HG03103 (cell line): ENCODE data around the gene ZFPM1.
"Not testable (repeated sequence)": the region's sequence is repeated elsewhere in the genome, so short reads cannot be mapped to it uniquely, and the experiment has no call there.

ENCODE experiments used
- ATAC-seq: cut with Tn5 transposase; IDR thresholded peaks from one replicate; pipeline ENCODE4 v1.9.1; 2021; ENCODE audit warnings: low read depth; ENCODE audit not compliant: unreplicated experiment

The ZFPM1 gene

DNA sequence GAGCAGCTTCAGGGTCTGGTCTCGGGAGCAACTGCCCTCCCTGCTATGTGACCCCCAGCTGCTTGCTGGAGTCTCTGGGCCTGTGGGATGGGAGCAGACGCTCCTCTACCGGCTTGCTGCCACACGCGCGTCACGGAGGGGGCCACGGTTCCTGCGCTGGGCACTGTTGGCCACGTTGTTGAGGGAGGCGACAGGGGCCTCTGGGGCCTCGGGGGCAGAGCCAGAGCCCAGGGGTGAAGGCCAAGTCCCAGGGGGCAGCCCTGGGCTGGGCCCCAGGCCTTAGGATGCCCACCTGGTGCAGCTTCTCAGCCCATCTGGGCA, 56.6 kb downstream of the ZFPM1 start:
- ATAC-seq, result no peak

- no peak for ATAC-seq
Measured at GRCh38 chr16:88510091-88510994, 57.3 kb downstream of the ZFPM1 start.

- no peak for ATAC-seq
Measured at GRCh38 chr16:88511060-88511459, 58.0 kb downstream of the ZFPM1 start.

- no peak for ATAC-seq
Measured at GRCh38 chr16:88511906-88512305, 58.8 kb downstream of the ZFPM1 start.

GRCh38 chr16:88512728-88513696, 59.9 kb downstream of the ZFPM1 start:
- no peak for ATAC-seq

- ATAC-seq, result no peak
Measured at GRCh38 chr16:88514070-88514469, 61.0 kb downstream of the ZFPM1 start.

- no peak for ATAC-seq
Measured at GRCh38 chr16:88514526-88515232, 61.6 kb downstream of the ZFPM1 start.

- no peak for ATAC-seq
Measured at GRCh38 chr16:88515371-88515770, 62.3 kb downstream of the ZFPM1 start.

DNA sequence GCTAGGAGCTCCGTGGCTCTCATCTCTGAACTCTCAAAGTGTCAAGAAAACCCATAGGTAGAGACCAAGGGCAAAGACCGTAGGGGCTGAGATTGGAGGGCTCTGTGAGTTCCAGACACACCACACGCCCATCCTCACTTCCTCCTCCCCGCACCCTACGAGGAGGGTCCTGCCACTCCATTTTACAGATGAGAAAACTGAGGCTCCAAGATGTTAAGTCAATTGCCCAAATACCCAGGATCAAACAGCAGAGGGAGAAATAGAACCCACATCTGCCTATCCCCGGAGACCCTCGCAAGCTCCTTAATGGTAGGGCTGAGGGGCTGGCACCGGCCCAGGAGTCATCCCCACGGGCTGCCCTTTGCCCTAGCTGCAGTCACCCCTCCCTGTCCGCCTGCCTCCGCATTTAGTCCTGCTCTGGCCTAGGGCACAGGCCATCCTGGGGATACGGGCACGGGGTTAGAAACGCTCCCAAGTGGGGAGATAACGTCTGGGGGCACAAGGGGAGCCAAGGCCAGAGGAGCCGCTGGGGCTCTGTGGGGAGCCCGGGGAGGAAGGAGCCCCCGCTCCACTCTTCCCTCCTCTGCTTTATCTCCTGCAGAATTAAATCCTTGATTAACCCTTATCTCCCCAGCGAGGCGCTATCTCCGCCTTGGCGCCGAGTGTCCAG, 63.0 kb downstream of the ZFPM1 start:
- ATAC-seq, result no peak

DNA sequence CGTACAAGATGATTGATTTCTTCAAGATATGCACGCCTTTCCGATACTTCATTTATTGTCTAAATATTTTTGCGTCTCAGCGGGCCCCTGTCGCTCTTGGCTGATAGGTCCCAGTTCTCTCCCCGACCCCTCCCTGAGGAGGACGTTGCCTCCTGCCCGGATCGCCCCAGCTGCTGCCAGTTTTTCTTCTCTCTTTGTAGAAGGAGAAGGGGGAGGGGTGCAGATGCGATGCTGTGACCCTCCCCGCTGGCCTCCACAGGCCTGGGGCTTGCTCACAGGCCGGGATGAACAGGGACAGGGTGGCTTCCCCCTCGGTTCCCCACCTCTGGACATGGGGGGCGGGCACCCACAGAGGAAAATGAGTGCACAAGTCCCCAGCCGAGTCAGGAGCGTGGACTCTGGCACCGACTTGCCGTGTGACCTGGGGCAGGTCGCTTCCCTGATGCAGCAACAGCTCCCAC, 63.6 kb downstream of the ZFPM1 start:
- ATAC-seq, result no peak

- ATAC-seq, result not testable (repeated sequence)
Measured at GRCh38 chr16:88517208-88517774, 64.2 kb downstream of the ZFPM1 start.

GRCh38 chr16:88518411-88519111, 65.5 kb downstream of the ZFPM1 start:
- ATAC-seq, result not testable (repeated sequence)

GRCh38 chr16:88519240-88519639, 66.2 kb downstream of the ZFPM1 start:
- no peak for ATAC-seq

DNA sequence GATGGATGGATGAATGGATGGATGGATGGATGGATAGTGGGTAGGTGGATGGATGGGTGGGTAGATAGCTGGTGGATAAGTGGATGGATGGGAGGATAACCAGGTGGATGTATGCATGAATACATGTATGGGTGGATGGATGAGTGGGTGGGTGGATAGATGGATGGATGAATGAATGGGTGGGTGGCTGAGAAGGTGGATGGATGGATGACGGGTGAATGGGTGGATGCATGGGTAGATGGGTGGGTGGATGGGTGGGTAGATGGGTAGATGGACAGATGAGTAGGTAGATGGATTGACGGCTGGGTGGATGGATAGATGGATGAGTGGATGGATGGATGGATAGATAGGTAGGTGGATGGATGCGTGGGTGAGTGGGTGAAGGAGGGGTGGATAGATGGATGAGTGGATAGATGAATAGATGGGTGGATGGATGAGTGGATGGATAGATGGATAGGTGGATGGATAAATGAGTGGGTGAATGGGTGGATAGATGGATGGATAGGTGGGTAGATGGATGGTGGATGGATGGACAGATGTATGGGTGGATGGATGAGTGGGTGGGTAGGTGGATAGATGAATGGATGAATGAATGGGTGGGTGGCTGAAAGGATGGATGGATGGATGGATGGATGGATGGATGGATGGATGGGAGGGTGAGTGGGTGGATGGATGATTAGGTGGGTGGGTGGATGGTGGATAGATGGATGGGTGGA, 67.0 kb downstream of the ZFPM1 start:
- ATAC-seq, result no peak

- ATAC-seq, result no peak
Measured at GRCh38 chr16:88521674-88522073, 68.6 kb downstream of the ZFPM1 start.

DNA sequence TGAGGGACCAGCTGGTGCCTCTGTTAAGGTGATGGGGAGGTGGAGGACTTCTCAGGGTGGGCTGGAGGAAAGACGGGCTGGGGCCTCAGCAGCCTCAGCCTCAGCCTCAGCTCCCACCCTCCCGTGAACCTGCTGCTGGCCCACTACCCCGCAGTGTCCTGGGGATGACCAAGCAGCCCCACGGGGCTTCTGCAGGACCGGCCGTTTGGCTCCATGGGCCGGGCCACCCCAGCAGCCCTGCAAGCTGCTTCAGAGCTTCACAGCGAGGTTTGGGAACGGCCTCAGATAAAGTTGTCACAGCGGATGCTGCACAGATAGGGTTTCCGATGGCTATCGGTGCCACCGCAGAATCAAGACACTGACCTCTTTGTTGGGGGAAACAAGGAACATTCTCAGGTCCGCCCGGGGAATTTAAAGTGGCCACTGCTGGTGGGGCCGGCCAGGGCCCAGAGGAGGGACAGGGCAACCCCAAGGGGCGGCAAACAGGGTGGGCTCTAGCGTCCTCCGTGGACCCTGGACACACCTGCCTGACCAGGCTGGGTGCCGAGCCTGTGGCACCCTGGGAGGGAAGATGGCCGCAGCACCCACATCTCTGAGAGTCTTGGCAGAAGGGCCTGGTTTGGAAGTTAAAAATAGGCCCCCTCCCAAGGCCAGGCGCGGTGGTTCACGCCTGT, 69.3 kb downstream of the ZFPM1 start:
- no peak for ATAC-seq

GRCh38 chr16:88523309-88524161, 70.5 kb downstream of the ZFPM1 start:
- ATAC-seq, result no peak
